Peyer's patch (tissue), 4 donors: ENCODE results near the gene FAM107B.

Experiments
- POLR2A ChIP-seq, 2 donors: fragments of 450-650 bp; IDR thresholded peaks; one replicate each; pipeline ENCODE4 v1.5.1; 2017; ENCODE audit warnings: antibody characterized with exemption in 2 of 2, mild to moderate bottlenecking in 2 of 2, moderate library complexity in 2 of 2
- TF ChIP-seq, protein P1 (sequence below), 6 experiments: fragments of 450-650 bp in 4 of 6; fragments of 200-600 bp in 2 of 6; sonication (generic) in 1 of 6; IDR thresholded peaks; one replicate each; pipeline ENCODE4 v1.5.1; 2017 to 2019; ENCODE audit warnings: antibody characterized with exemption in 6 of 6, mild to moderate bottlenecking in 3 of 6, moderate library complexity in 1 of 6

DNA sequence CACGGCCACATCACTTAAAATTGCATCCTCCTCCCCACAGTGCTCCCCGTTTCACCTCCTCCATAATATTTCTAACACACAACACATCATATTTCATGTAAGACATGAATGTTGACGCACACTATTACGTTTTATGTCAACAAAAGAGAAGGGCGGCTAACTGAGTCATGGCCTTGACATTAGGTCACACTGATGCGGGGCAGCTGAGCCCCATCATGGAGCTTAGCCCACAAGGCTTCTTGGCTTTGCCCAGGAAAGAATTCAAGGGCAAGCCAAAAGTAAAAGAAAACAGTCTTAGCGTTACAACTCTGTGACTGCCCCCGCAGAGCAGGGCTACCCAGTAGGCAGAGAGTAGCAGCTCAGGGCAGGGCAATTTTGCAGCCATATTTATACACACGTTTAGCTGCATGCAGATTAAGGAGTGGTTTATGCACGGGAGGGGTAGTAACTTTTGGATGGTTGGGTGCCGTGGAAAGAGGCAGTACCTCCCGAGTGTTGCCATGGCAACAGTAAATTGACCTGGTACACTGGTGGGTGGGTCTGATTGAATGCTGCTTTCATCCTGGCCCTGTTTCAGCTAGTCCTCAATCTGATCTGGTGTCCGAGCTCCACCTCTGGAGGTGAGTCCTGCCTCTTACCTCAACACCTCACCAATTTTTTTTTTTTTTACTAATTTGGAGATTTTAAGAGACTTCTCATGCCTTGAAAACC is 287.8 kb downstream of the FAM107B start:
- TF ChIP-seq, protein P1, sequence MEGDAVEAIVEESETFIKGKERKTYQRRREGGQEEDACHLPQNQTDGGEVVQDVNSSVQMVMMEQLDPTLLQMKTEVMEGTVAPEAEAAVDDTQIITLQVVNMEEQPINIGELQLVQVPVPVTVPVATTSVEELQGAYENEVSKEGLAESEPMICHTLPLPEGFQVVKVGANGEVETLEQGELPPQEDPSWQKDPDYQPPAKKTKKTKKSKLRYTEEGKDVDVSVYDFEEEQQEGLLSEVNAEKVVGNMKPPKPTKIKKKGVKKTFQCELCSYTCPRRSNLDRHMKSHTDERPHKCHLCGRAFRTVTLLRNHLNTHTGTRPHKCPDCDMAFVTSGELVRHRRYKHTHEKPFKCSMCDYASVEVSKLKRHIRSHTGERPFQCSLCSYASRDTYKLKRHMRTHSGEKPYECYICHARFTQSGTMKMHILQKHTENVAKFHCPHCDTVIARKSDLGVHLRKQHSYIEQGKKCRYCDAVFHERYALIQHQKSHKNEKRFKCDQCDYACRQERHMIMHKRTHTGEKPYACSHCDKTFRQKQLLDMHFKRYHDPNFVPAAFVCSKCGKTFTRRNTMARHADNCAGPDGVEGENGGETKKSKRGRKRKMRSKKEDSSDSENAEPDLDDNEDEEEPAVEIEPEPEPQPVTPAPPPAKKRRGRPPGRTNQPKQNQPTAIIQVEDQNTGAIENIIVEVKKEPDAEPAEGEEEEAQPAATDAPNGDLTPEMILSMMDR (IDR thresholded peaks at IDR 0.05), result no peak
- TF ChIP-seq POLR2A (IDR thresholded peaks at IDR 0.05), result no peak
